ENCODE data around the gene SH3BP4.
A peak's percentile ranks its signal among the peaks of the same experiment; 100 is the strongest.

The SH3BP4 gene

DNA sequence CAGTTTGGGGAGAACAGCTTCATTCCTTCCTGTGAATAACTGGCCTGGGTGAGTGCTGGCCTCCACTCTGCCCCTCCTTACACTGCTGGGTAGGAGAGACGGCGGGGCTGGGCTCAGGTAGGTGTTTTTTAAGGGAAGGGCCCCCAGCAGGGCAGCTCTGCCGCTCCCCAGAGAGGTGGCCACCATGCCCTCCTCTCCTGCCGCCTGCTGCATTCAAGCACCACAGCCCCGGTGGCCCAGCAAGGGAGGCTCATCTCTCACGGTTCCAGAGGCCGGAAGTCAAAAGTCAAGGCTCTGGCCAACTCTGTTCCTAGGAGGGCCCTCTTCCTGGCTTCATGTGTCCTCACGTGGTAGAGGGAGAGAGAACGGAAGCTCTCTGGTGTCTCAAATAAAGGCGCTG, 81.1 kb downstream of the SH3BP4 start:
- H3K4ac ChIP-seq (ENCODE audit: low read depth in 1 of 2, low read length in 2 of 2): no peak overlapping the region
- H3K9me3 ChIP-seq (ENCODE audit: control insufficient read depth, low read length): no peaks in the 10 kb centered on the region
- H3K4me3 ChIP-seq (ENCODE audit: insufficient read depth in 1 of 2, low read depth in 1 of 2, low read length in 2 of 2): no peak overlapping the region
- H3K23ac ChIP-seq (ENCODE audit: low read length in 2 of 2): no peak overlapping the region
- H3K79me1 ChIP-seq (replicated peaks; ENCODE audit: low read length, poor library complexity, severe bottlenecking): no peaks in the 10 kb centered on the region
- no peak overlapping the region for H2BK15ac ChIP-seq (ENCODE audit: low read depth, poor library complexity, severe bottlenecking)
- DNase-seq: no peak
- H3K4me2 ChIP-seq (ENCODE audit: low read length, poor library complexity, severe bottlenecking): no peak overlapping the region
- H2AFZ ChIP-seq (ENCODE audit: low read depth, low read length): no peak overlapping the region
- no peak overlapping the region for H4K91ac ChIP-seq (ENCODE audit: low read length)
- no peak overlapping the region for H3K14ac ChIP-seq (ENCODE audit: low read length in 2 of 2)
- H2BK5ac ChIP-seq (ENCODE audit: low read depth, low read length, poor library complexity, severe bottlenecking): no peak overlapping the region
- H3K36me3 ChIP-seq (ENCODE audit: control insufficient read depth in 1 of 2, insufficient read depth in 2 of 2, low read depth in 1 of 2, low read length in 2 of 2): peaks cover 55 to 78% of the 10 kb centered on the region in 2 experiments
- H3K27ac ChIP-seq (ENCODE audit: low read length, poor library complexity, severe bottlenecking): no peak overlapping the region
- H2AK5ac ChIP-seq (ENCODE audit: low read length, severe bottlenecking): no peak overlapping the region
- H4K8ac ChIP-seq (ENCODE audit: low read length): no peak overlapping the region
- no peak overlapping the region for H2BK12ac ChIP-seq (ENCODE audit: low read length in 2 of 2)
- H3K18ac ChIP-seq (ENCODE audit: low read depth in 1 of 2, low read length in 2 of 2): no peak overlapping the region
- no peak overlapping the region for H2BK120ac ChIP-seq (ENCODE audit: low read depth, low read length)
- WGBS: 95% methylated on average over 10 of the region's 10 CpGs
- H3K27me3 ChIP-seq (ENCODE audit: control insufficient read depth in 1 of 2, insufficient read depth in 1 of 2, low read length in 2 of 2): no peaks in the 10 kb centered on the region
- peaks cover 54% of the 10 kb centered on the region for H3K4me1 ChIP-seq (ENCODE audit: control insufficient read depth, insufficient read depth, low read depth, low read length)
- no peak overlapping the region for H3K9ac ChIP-seq (ENCODE audit: low read length)

GRCh38 chr2:235034265-235035118, 82.7 kb downstream of the SH3BP4 start:
- DNase-seq: no peak
- no peaks in the 10 kb centered on the region for H3K27me3 ChIP-seq (ENCODE audit: control insufficient read depth in 1 of 2, insufficient read depth in 1 of 2, low read length in 2 of 2)
- no peak overlapping the region for H2BK120ac ChIP-seq (ENCODE audit: low read depth, low read length)
- H3K4me3 ChIP-seq (ENCODE audit: insufficient read depth in 1 of 2, low read depth in 1 of 2, low read length in 2 of 2): no peak overlapping the region
- no peaks in the 10 kb centered on the region for H3K9me3 ChIP-seq (ENCODE audit: control insufficient read depth, low read length)
- H2BK15ac ChIP-seq (ENCODE audit: low read depth, poor library complexity, severe bottlenecking): no peak overlapping the region
- H3K27ac ChIP-seq (ENCODE audit: low read length, poor library complexity, severe bottlenecking): no peak overlapping the region
- no peak overlapping the region for H3K23ac ChIP-seq (ENCODE audit: low read length in 2 of 2)
- H3K4me2 ChIP-seq (ENCODE audit: low read length, poor library complexity, severe bottlenecking): no peak overlapping the region
- H2BK5ac ChIP-seq (ENCODE audit: low read depth, low read length, poor library complexity, severe bottlenecking): no peak overlapping the region
- H3K14ac ChIP-seq (ENCODE audit: low read length in 2 of 2): no peak overlapping the region
- no peak overlapping the region for H3K18ac ChIP-seq (ENCODE audit: low read depth in 1 of 2, low read length in 2 of 2)
- H2AK5ac ChIP-seq (ENCODE audit: low read length, severe bottlenecking): no peak overlapping the region
- no peak overlapping the region for H2AFZ ChIP-seq (ENCODE audit: low read depth, low read length)
- peaks cover 41% of the 10 kb centered on the region for H3K4me1 ChIP-seq (ENCODE audit: control insufficient read depth, insufficient read depth, low read depth, low read length)
- H3K79me1 ChIP-seq (replicated peaks; ENCODE audit: low read length, poor library complexity, severe bottlenecking): peaks cover 2% of the 10 kb centered on the region
- peak overlapping the region in 1 of 2 experiments; percentile 24 for H3K4ac ChIP-seq (ENCODE audit: low read depth in 1 of 2, low read length in 2 of 2)
- H3K36me3 ChIP-seq (ENCODE audit: control insufficient read depth in 1 of 2, insufficient read depth in 2 of 2, low read depth in 1 of 2, low read length in 2 of 2): peaks cover 67 to 73% of the 10 kb centered on the region in 2 experiments
- no peak overlapping the region for H4K91ac ChIP-seq (ENCODE audit: low read length)
- no peak overlapping the region for H3K9ac ChIP-seq (ENCODE audit: low read length)
- 97% methylated on average over 30 of the region's 30 CpGs for WGBS
- H4K8ac ChIP-seq (ENCODE audit: low read length): no peak overlapping the region
- no peak overlapping the region for H2BK12ac ChIP-seq (ENCODE audit: low read length in 2 of 2)

GRCh38 chr2:235037604-235038166, 85.9 kb downstream of the SH3BP4 start:
- Histone ChIP-seq H3K4me2 (ENCODE audit: low read length, poor library complexity, severe bottlenecking) (no peak overlapping the region), H3K9ac (ENCODE audit: low read length) (no peak overlapping the region), H3K18ac (ENCODE audit: low read depth in 1 of 2, low read length in 2 of 2) (no peak overlapping the region), H3K9me3 (ENCODE audit: control insufficient read depth, low read length) (no peaks in the 10 kb centered on the region), H2BK120ac (ENCODE audit: low read depth, low read length) (no peak overlapping the region), H4K8ac (ENCODE audit: low read length) (no peak overlapping the region), H3K27me3 (ENCODE audit: control insufficient read depth in 1 of 2, insufficient read depth in 1 of 2, low read length in 2 of 2) (no peaks in the 10 kb centered on the region), H2AK5ac (ENCODE audit: low read length, severe bottlenecking) (no peak overlapping the region), H2BK5ac (ENCODE audit: low read depth, low read length, poor library complexity, severe bottlenecking) (no peak overlapping the region), H2BK15ac (ENCODE audit: low read depth, poor library complexity, severe bottlenecking) (no peak overlapping the region), H3K36me3 (ENCODE audit: control insufficient read depth in 1 of 2, insufficient read depth in 2 of 2, low read depth in 1 of 2, low read length in 2 of 2) (peaks cover 66 to 85% of the 10 kb centered on the region in 2 experiments), H3K4ac (ENCODE audit: low read depth in 1 of 2, low read length in 2 of 2) (no peak overlapping the region), H3K4me1 (ENCODE audit: control insufficient read depth, insufficient read depth, low read depth, low read length) (peaks cover 13% of the 10 kb centered on the region), H3K79me1 (replicated peaks; ENCODE audit: low read length, poor library complexity, severe bottlenecking) (peaks cover 2% of the 10 kb centered on the region), H2AFZ (ENCODE audit: low read depth, low read length) (no peak overlapping the region), H4K91ac (ENCODE audit: low read length) (no peak overlapping the region), H3K4me3 (ENCODE audit: insufficient read depth in 1 of 2, low read depth in 1 of 2, low read length in 2 of 2) (no peak overlapping the region), H3K23ac (ENCODE audit: low read length in 2 of 2) (no peak overlapping the region), H2BK12ac (ENCODE audit: low read length in 2 of 2) (no peak overlapping the region), H3K27ac (ENCODE audit: low read length, poor library complexity, severe bottlenecking) (no peak overlapping the region), H3K14ac (ENCODE audit: low read length in 2 of 2) (no peak overlapping the region)
- no peak for DNase-seq
- WGBS: 99% methylated on average over 7 of the region's 8 CpGs

DNA sequence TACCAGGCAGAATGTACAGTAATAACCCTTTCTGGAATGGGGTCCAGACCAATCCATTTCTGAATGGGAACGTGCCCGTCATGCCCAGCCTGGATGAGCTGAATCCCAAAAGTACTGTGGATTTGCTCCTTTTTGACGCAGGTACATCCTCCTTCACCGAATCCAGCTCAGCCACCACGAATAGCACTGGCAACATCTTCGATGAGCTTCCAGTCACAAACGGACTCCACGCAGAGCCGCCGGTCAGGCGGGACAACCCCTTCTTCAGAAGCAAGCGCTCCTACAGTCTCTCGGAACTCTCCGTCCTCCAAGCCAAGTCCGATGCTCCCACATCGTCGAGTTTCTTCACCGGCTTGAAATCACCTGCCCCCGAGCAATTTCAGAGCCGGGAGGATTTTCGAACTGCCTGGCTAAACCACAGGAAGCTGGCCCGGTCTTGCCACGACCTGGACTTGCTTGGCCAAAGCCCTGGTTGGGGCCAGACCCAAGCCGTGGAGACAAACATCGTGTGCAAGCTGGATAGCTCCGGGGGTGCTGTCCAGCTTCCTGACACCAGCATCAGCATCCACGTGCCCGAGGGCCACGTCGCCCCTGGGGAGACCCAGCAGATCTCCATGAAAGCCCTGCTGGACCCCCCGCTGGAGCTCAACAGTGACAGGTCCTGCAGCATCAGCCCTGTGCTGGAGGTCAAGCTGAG, 89.6 kb downstream of the SH3BP4 start:
- no peak overlapping the region for H3K4me2 ChIP-seq (ENCODE audit: low read length, poor library complexity, severe bottlenecking)
- no peak overlapping the region for H3K23ac ChIP-seq (ENCODE audit: low read length in 2 of 2)
- no peak overlapping the region for H3K18ac ChIP-seq (ENCODE audit: low read depth in 1 of 2, low read length in 2 of 2)
- H3K14ac ChIP-seq (ENCODE audit: low read length in 2 of 2): no peak overlapping the region
- H2BK120ac ChIP-seq (ENCODE audit: low read depth, low read length): no peak overlapping the region
- H3K27me3 ChIP-seq (ENCODE audit: control insufficient read depth in 1 of 2, insufficient read depth in 1 of 2, low read length in 2 of 2): no peaks in the 10 kb centered on the region
- H3K9ac ChIP-seq (ENCODE audit: low read length): no peak overlapping the region
- H3K36me3 ChIP-seq (ENCODE audit: control insufficient read depth in 1 of 2, insufficient read depth in 2 of 2, low read depth in 1 of 2, low read length in 2 of 2): peaks cover 74 to 89% of the 10 kb centered on the region in 2 experiments
- no peak overlapping the region for H2AK5ac ChIP-seq (ENCODE audit: low read length, severe bottlenecking)
- no peak for DNase-seq
- no peaks in the 10 kb centered on the region for H3K9me3 ChIP-seq (ENCODE audit: control insufficient read depth, low read length)
- H3K4ac ChIP-seq (ENCODE audit: low read depth in 1 of 2, low read length in 2 of 2): no peak overlapping the region
- no peak overlapping the region for H2BK15ac ChIP-seq (ENCODE audit: low read depth, poor library complexity, severe bottlenecking)
- peaks cover 12% of the 10 kb centered on the region for H3K4me1 ChIP-seq (ENCODE audit: control insufficient read depth, insufficient read depth, low read depth, low read length)
- no peak overlapping the region for H4K91ac ChIP-seq (ENCODE audit: low read length)
- H4K8ac ChIP-seq (ENCODE audit: low read length): no peak overlapping the region
- no peak overlapping the region for H2BK12ac ChIP-seq (ENCODE audit: low read length in 2 of 2)
- peaks cover 3% of the 10 kb centered on the region for H3K79me1 ChIP-seq (replicated peaks; ENCODE audit: low read length, poor library complexity, severe bottlenecking)
- no peak overlapping the region for H3K27ac ChIP-seq (ENCODE audit: low read length, poor library complexity, severe bottlenecking)
- H3K4me3 ChIP-seq (ENCODE audit: insufficient read depth in 1 of 2, low read depth in 1 of 2, low read length in 2 of 2): no peak overlapping the region
- H2BK5ac ChIP-seq (ENCODE audit: low read depth, low read length, poor library complexity, severe bottlenecking): no peak overlapping the region
- H2AFZ ChIP-seq (ENCODE audit: low read depth, low read length): no peak overlapping the region
- 97% methylated on average over 31 of the region's 31 CpGs for WGBS

Measured in mesenchymal stem cell (in vitro differentiated cells and primary cell).